GM18508 (cell line): ENCODE results near the gene SEMA5A.

ENCODE experiments used
- ATAC-seq: cut with Tn5 transposase; IDR thresholded peaks from one replicate; pipeline ENCODE4 v1.9.1; 2021; ENCODE audit warnings: moderate number of reproducible peaks; ENCODE audit not compliant: insufficient read depth, unreplicated experiment

SEMA5A gene

GRCh38 chr5:9340085-9340484, 205.8 kb downstream of the SEMA5A start:
- ATAC-seq, result no peak

GRCh38 chr5:9339206-9339818, 206.6 kb downstream of the SEMA5A start:
- ATAC-seq, result peak; percentile 56

GRCh38 chr5:9338796-9339195, 207.1 kb downstream of the SEMA5A start:
- no peak for ATAC-seq

GRCh38 chr5:9337928-9338595, 207.8 kb downstream of the SEMA5A start:
- no peak for ATAC-seq

GRCh38 chr5:9335754-9336495, 209.9 kb downstream of the SEMA5A start:
- ATAC-seq, result no peak

GRCh38 chr5:9335269-9335668, 210.6 kb downstream of the SEMA5A start:
- ATAC-seq, result no peak

GRCh38 chr5:9332026-9332425, 213.8 kb downstream of the SEMA5A start:
- no peak for ATAC-seq

GRCh38 chr5:9331372-9331771, 214.5 kb downstream of the SEMA5A start:
- no peak for ATAC-seq

- ATAC-seq, result no peak
Observed at GRCh38 chr5:9329125-9329524, 216.8 kb downstream of the SEMA5A start.

GRCh38 chr5:9325549-9325948, 220.3 kb downstream of the SEMA5A start:
- no peak for ATAC-seq

- no peak for ATAC-seq
Observed at GRCh38 chr5:9324348-9325077, 221.4 kb downstream of the SEMA5A start.

- ATAC-seq, result no peak
Observed at GRCh38 chr5:9320652-9321051, 225.2 kb downstream of the SEMA5A start.

GRCh38 chr5:9318031-9318430, 227.8 kb downstream of the SEMA5A start:
- ATAC-seq, result no peak

- ATAC-seq, result no peak
Observed at GRCh38 chr5:9316733-9317132, 229.1 kb downstream of the SEMA5A start.

GRCh38 chr5:9316041-9316440, 229.8 kb downstream of the SEMA5A start:
- ATAC-seq, result no peak

GRCh38 chr5:9314558-9314957, 231.3 kb downstream of the SEMA5A start:
- no peak for ATAC-seq

GRCh38 chr5:9313751-9314150, 232.1 kb downstream of the SEMA5A start:
- ATAC-seq, result no peak

- ATAC-seq, result no peak
Observed at GRCh38 chr5:9307150-9307549, 238.7 kb downstream of the SEMA5A start.

- no peak for ATAC-seq
Observed at GRCh38 chr5:9302218-9302617, 243.7 kb downstream of the SEMA5A start.

GRCh38 chr5:9301200-9301599, 244.7 kb downstream of the SEMA5A start:
- no peak for ATAC-seq

GRCh38 chr5:9297134-9297533, 248.7 kb downstream of the SEMA5A start:
- no peak for ATAC-seq
